ENCODE results near the gene NTN3.
"Not testable (repeated sequence)": the region's sequence is repeated elsewhere in the genome, so short reads cannot be mapped to it uniquely, and the experiment has no call there.

Gene NTN3

GRCh38 chr16:2466667-2467527 is 4.2 kb upstream of the NTN3 start:
- DNase-seq, result no peak

DNA sequence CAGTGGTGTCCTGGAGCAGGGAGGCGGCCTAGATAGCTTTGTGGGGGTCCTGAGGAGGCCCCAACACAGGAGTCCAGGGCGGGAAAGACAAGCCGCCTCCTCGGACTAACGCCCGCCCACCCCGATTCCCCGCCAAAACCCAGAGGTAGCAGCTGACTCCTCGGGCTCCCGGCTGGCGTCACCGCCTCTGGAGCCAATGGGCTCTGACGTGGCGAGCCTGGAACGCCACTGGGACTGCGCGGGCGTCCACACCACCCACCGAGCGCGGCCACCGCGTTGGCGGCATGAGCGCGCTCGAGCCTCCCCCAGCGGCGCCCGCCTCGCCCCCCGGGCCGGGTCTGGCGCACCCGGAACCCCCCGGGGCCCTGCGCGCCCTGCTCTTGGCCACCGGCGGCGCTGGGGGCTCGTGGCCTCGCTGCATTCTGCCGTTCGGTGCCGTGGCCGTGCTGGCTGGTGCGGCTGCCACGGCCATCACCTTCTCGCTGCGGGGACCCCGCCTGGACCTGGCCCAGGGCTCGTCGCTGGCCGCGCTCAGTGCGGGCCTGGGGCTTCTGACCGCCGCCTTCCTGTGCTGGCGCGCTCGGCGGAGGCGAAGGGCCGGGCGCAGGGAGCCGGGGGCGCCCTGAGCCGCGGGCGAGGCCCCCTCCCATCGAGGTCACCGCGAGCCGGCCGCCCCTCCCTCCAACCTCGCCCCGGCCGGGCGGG is 3.4 kb upstream of the NTN3 start:
- no peak for DNase-seq

DNA sequence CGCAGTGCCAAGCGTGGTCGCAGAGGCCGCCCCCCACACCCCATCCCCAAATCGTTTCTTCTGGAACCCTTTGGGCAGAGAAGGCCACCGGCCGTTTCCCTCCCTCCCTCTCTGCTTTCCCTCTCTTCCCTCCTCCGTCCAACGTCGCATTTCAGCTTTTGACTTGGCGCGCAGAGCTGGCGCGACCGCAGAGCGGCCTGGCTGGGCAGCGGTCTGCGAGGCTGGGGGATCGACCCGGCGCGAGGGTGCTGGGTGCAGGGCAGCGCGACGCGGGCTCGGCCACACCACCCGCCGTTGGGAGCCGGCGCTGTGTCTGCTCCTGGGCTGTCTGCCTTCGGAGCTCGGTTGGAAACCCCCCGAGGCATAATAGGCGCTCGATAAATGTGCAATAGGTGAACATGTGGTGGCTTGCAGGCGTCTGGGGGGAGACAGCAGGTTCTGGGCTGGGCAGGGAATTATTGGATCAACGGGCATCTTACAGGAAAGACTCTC is 2.8 kb upstream of the NTN3 start:
- no peak for DNase-seq

DNA sequence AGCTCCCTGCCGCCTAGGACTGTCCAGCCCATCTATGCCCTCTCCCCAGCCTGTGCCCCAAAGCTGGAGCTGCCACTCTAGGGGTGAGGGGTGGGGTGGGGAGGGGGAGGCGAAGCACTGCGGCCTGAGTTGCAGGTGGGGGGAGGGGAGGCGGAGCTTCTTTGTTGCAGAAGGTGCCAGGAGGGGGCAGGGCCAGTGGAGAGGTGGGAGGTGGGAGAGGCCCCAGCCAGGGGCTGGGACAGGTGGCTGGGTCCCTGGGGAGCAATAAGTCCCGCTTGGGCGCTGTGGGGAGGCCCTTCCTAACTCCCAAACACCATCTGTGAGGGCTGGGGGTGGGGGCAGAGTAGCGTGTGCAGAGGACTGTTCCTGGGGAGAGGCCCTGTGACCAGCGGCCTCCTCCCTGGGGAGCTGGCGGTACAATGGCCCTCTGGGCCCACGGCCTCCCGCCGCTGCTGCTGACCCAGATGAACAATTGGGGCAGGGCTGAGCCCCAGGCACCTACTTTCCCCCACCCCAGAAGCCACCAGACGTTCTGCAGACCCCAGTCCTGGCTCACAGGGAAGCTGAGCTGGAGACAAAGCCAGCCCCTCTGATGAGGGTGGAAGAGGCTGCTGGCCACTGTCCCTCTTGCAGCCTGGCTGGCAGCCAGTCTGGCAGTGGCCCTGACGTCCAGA is 2.2 kb upstream of the NTN3 start:
- DNase-seq, result peak in 1 of 2 donors; percentile 11

GRCh38 chr16:2469399-2470233 is 1.5 kb upstream of the NTN3 start:
- DNase-seq, result no peak

- no peak for DNase-seq
Observed at GRCh38 chr16:2470234-2470601, 879 bp upstream of the NTN3 start.

- no peak for DNase-seq
Observed at GRCh38 chr16:2470603-2471015, 488 bp upstream of the NTN3 start.

GRCh38 chr16:2471653-2472487 is 773 bp downstream of the NTN3 start:
- no peak for DNase-seq

DNA sequence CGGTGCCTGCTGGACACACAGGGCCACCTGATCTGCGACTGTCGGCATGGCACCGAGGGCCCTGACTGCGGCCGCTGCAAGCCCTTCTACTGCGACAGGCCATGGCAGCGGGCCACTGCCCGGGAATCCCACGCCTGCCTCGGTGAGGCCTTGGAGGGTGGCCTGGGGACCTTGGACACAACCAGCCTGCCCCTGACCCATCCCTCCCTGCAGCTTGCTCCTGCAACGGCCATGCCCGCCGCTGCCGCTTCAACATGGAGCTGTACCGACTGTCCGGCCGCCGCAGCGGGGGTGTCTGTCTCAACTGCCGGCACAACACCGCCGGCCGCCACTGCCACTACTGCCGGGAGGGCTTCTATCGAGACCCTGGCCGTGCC is 1.4 kb downstream of the NTN3 start:
- no peak for DNase-seq

GRCh38 chr16:2472885-2473445 is 1.9 kb downstream of the NTN3 start:
- DNase-seq, result no peak

DNA sequence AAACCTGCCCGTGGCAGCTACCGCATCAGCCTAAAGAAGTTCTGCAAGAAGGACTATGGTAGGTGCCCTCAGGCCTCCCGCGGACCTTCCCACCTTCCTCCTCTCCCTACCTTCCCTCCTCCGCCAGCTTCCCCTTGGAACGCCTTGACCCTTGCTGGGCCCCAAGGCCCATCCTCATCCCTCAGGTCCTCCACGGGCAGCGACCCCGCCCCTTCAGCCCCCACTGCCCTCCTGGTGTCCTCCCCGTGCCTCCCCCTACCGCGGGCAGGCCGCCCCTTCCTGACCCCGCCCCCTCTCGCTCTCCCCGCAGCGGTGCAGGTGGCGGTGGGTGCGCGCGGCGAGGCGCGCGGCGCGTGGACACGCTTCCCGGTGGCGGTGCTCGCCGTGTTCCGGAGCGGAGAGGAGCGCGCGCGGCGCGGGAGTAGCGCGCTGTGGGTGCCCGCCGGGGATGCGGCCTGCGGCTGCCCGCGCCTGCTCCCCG is 2.4 kb downstream of the NTN3 start:
- DNase-seq, result no peak

- peak; percentile 58 to 71 for DNase-seq
Observed at GRCh38 chr16:2473999-2474876, 3.1 kb downstream of the NTN3 start.

GRCh38 chr16:2474877-2475412 is 3.8 kb downstream of the NTN3 start, which contains the start of gene TBC1D24:
Gene TBC1D24, plus strand, starts transcription at chr16:2475127. Its CDS starts 21,022 bp downstream, at chr16:2496149.
- DNase-seq, result peak; percentile 85 to 88

- DNase-seq, result peak in 1 of 2 donors; percentile 38
Observed at GRCh38 chr16:2475413-2476344, 4.6 kb downstream of the NTN3 start.

DNA sequence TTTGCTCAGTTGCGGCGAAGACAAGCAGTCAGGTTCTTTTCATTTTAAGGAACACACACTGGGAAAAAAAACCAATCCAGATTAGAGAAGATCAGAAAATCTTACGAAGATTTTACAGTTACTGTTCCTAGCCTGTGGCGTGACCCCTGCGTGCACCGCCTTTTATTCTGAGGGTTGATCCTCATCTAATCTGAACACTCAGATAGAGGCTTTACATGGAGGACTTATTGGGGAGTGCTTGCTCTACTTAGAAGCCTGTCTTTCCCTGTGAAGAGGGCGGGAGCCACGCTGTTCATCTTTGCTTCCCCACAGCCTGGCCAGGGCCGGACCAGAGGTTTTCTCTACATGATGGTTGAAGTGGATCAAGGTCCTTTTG is 5.2 kb downstream of the NTN3 start:
- DNase-seq, result no peak

DNA sequence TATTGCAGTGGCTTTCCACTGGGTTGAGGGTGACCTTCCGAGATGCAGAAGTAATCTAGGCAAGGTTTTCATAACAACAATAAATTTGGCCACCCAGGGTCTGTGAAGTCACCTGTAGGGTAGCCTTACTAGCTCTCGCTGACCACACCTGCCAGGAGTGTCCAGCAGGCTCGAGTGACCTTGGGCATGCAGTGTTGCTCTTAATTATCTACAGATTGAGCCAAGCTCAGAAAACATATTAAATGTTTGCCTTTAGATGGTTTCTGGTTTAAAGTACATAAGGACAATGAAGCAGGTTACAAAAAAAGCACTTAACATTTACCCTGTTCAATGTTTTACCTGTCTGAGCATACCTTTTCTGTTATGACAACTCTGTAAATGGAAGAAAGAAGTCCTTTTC is 5.6 kb downstream of the NTN3 start:
- DNase-seq, result no peak

DNA sequence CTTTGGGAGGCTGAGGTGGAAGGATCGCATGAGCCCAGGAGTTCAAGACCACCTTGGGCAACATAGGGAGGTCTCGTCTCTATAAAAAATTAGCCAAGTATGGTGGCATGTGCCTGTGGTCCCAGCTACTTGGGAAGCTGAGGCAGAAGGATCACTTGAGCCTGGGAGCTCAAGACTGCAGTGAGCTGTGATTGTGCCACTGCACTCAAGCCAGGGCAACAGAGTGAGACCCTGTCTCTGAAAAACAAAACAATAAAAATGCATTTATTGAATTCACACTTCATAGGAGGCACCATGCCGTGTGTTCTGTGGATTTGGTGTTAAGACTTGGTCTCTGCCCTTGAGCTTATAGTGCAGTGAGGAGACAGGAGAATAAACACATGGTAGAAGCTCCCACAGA is 6.2 kb downstream of the NTN3 start:
- DNase-seq, result no peak

DNA sequence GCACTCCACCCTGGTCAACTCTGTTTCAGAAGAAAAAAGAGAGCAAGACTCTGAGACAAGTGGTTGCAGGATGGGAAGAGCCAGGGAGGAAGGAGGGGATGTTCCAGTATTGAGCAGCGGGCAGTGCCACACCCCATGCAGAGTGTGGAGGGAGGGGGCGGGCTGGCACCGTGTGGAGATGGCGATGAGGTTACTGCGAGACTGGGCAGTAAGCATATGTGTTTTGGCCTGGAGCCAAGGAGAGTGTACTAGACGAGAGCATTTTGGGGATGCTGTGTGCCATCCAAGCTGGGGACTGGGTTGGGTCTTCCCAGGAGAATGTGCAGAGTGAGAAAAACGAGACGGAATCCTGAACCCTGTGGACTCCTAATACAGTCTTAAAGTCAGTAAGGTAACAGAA is 7.2 kb downstream of the NTN3 start:
- DNase-seq, result no peak

GRCh38 chr16:2479996-2480395 is 8.9 kb downstream of the NTN3 start:
- DNase-seq, result not testable (repeated sequence)

All from CD4-positive, alpha-beta T cell treated with Interferon alpha-2 for 1 hour (primary cell).